HG03520 (cell line): ENCODE data around the gene ARHGAP15.

Experiments used
- ATAC-seq: cut with Tn5 transposase; IDR thresholded peaks from one replicate; pipeline ENCODE4 v1.9.1; 2021; ENCODE audit warnings: mild to moderate bottlenecking, moderate library complexity; ENCODE audit not compliant: unreplicated experiment

Gene ARHGAP15

DNA sequence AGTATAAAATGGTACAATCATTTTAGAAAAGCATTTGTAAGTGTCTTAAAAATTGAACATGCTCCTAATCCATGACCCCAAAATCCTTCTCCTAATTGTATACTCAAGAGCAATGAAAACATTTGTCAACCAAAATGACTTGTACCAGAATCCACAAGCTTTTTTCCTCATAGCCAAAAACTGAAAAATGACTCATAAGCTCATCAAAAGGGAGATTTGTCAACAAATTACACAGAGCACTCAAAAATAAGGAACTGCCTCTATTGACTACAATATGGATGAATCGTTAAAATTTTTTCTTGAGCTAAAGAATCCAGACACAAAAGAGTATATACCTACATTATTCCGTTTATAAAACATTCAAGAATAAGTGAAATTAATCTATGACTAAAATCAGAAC, 544.8 kb downstream of the ARHGAP15 start:
- no peak for ATAC-seq

DNA sequence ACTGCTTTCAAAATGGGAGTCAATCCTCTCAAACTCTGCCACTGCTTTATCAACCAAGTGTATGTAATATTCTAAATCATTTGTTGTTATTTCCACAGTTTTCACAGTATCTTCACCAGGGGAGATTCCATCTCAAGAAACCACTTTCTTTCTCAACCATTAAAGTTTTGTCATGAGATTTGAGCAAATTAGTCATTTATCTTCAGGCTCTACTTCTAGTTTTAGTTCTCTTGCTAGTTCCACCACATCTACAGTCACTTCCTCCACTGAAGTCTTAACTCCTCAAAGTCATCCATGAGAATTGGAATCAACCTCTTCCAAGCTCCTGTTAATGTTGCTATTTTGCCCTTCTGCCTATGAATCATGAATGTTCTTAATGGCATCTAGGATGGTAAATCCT, 545.8 kb downstream of the ARHGAP15 start:
- no peak for ATAC-seq

DNA sequence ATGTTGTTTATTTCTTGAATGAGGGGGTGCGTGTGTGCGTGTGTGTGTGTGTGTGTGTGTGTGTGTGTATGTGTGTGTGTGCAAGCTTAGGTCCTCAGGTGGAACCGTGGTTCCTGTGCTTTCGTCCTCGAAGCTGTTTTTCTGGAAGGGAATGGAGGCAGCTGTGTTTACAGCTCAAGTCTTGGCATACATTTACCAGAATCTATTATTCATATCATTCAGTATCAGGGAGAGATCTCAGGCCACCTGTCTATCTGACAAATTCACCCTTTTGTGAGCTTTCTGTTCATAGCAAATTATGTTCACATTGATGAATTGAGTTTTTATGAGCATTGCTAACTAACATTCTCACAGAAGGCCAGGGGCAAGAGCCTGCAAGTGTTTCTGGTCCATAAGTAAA, 550.4 kb downstream of the ARHGAP15 start:
- no peak for ATAC-seq

DNA sequence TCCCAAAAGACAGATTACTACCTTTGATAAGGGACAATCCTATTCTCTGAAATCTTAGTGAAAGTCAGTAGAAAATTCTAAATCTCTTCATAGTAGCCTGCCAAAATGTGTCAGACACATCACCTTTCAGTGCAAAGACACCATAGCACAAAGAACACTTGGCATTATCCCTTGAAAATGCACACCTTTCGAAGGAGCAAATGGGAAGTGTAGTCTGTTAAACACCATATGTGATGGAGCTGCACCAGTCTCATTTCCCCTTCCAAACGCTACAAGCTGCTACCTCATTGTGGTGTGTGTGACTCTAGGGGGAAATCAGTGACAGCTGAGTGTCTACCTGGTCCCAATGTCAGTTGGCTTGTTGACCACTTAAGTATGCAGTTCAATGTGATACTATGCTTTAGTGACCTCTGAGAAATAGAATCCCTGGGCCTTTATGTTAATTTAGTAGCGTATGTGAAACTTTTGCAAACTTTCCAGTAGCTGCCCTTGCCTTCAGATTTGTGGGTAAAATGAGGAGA, 551.7 kb downstream of the ARHGAP15 start:
- ATAC-seq: no peak

DNA sequence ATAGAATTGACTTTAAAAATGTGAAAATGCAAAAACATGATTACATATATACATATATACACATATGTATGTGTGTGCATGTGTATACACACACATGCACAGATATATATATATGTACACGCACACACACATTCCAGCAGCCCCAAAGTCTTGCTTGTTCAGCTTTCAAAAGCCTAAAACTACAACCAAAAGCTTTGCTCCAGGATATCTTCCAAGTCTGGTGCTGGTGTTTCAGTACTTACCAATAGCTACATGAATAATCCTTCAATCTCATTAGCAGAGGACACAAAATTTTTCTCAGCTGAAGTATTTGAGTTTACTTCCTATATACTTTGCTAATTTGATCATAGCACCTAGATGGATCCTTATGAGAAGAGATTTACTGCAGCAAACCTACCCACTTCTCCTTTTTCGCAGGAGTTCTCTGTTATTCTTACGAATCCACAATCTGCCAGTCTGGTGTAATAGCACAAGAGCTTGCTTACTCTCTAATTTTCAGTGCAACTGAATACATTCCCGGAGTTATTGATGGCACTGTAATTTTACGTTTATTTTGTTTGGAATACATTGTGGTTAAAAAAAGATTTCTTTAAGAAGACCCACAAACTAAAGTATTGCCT, 553.3 kb downstream of the ARHGAP15 start:
- no peak for ATAC-seq

DNA sequence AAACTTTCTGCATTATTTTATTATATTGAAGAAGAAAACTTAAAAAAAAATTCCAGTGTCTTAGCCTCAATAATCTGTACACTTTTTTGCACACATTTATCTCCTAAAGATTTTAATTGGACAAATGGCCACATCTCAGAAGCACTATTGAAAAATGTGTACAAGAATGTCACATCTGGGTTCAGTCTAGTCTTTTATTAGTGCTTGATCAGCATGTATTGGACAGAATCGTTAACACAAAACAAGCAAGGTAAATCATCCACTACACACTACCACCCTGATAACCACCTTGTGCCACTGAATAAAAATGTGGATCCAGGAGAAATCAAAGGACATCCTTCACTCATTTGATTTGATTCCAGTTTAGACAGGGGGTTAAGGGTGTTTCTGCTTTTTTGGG, 554.8 kb downstream of the ARHGAP15 start:
- no peak for ATAC-seq

DNA sequence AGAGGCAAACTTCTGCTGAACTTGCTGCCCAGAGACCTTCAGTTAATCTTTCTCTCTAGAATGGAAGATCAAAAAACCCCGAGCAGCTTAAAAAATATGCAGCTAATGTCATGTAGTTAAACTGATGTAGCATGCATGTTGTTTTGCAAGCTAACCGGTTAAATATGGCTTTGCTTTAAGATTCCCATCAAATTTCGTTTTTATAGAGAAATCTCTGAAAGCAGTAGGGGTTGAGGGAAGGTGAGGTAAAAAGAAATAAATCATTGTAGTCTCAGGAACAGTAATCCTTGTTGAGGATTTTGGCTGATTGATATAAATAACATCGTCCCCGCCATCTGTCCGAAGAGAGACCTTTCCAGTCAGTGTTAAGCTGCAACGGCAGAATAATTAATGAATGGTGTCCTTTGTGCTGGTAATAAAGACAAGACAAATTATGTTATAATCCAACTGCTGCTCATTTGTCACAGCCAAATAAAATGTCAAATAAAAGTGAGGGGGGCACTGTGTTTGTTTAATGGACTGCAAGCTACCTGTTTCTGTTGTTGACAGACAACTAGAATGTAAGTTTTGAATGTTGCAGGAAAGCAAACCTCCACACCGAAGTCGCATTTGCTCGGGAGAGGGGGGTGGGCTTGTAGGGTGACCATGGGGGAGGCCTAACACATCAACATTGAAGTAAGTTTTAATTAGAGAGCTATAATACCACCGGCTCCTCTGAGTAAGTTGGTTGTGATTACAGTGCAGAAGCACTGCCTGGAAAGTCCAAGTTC, 555.5 kb downstream of the ARHGAP15 start:
- no peak for ATAC-seq

DNA sequence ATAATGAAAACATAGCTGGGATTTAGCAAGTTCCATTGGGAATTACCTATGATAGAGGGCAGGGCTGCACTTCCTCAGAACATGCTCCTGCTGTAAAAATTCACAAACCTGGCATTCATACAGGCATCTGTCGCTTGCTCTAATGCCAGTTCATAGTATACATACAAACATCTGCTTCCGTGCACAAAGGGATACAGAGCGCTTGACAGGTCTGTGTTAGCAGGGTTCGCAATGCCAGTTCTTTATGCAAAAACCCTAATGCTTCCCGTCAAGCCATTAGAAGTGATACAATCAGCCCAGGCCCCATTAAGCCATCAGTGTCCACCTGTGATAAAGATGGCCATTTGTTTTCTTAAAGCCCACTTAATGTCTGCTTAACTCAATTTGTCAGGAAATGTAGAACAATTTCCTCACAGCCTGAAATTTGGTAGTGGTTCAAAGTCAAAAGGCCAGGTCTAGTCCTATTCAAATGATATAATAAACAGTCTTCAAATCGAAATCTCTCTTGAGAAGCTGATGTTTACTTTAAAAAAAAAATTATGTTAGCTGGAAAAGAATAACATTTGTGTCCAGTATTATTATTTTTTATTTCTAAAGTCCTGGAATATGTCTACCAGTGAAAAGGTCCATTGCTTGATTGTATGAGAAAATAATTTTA, 556.3 kb downstream of the ARHGAP15 start:
- ATAC-seq: no peak

DNA sequence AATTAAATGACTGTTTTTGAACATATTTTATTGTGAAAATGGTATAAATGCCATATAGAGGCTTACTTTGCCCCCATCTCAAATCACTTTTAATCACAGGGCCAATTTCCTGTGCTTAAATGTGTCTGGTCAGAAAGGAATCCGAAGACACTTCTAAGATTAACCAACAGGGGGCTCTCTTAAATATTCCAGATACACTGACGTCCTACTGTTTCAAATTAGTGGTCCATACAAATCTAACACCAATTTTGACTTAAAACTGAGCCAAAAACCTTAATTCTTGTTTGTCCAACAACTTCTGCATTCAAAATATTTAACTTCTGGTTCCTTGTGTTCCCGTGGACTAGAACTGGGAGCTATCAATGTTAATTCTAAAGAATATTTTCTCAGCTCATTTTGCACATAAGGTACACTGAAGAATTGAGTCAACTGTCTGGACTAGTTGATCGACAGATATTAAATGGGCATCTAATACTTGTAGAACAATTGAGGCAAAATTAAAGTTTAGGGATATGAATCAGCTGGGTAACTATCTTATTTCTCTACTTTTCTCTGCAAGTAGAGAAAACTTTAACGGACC, 557.5 kb downstream of the ARHGAP15 start:
- no peak for ATAC-seq

DNA sequence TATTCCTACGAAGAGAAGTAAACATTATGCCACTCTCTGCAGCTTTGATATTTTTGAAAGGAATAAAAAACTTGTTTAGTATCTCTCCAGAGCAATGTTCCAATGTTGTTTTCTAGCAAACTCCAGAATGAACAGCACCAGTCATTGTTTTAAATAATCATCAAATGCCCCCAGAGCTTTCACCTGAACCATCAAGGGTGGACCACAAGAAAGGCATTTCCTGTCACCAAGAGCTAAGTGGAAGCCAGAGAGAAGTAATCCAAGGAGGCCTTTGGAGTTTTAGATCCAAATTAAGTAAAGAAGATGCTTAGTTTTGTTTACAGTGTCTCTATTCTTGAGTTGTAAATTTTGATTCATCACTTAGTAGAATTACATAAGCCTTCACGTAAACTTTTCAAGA, 559.0 kb downstream of the ARHGAP15 start:
- ATAC-seq: no peak

DNA sequence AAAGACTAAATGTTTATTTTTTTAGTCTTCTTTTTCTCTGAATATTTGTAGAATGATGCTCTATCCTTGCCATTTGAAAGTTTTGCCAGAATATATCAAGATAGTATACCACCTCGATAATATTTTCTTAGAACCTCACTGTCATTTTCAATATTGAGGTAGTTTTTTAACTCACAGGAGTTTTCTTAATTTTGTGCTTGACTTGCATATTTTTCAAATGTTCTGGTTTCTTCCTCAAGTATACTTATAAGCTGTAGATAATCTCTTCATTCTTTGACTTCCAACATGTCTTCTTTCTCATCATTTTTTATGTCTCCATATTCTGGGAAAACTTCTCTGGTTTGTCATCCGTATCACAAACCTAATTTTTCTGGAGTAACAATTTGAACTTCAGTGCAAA, 559.6 kb downstream of the ARHGAP15 start:
- no peak for ATAC-seq

DNA sequence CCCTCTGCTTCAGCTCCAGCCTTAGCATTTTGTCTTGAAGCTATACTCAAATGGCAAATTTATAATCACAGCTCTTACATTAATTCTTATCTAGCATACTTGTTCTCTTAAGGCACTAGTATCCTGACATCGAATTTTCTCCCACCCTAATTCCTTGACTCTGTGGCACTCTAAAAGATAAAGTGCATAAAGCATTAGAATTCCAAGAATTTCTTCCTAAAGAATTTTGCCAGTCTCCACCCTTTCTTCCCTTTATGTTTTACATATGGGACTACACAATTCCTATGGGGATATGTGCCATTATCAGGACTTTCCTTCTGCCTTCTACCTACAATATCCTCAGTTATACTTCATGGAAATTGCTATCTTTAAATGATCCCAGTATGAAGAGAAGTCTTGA, 560.3 kb downstream of the ARHGAP15 start:
- ATAC-seq: no peak

DNA sequence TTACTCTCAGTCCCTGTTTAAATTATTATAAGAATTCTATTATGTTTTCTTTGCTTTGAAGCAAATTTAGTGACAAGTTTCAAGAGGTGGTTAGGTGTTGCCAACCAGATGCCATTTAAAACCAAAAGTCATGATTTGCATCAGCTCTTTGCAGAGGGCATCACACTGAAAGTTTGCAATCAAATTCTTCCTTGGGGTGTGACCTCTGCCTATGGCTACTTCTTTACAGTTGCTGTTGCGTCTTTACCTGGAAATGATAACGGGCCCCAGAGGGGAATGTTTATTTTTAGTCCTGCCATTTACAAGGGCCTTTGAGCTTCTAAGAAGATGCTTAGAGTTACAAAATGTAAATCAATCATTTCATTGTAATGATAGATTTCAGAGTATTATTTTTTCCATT, 561.0 kb downstream of the ARHGAP15 start:
- ATAC-seq: no peak

DNA sequence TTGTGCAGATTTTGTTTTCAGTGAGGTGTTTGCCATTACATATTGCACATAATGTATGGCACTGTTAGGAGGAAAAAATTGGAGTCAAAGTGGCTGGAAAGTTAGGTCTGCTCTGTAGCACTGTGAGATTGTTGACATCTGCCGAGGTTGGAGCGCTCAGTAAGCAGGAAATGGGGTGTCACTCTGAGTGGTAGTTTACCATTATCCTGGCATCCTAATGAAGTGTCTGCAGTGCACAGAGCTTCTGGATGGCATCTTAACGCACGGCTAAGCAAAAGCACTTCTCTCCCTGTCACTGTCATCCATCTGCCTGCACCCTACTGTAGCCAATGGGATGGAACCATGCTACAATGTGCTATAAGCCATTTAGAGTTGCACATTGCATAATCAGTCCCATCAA, 561.9 kb downstream of the ARHGAP15 start:
- ATAC-seq: no peak

DNA sequence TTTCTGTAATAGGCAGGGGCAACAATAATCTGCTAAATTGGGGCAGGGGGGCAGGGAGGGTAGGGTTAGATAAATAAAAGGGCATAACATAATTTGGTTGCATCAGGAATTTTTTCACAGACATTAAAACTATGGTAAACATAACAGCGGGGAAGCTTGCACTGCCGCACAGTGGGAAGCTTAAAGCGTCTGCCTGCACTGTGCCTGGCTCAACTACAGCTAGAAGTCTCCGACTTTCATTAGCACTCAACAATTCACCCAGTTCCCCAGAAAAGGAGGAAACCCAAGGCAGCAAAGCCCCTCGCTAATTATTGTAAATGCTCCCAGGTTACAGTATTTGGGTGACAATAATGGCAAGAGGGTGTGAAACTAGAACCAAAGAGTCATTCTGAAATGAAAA, 562.9 kb downstream of the ARHGAP15 start:
- ATAC-seq: no peak

DNA sequence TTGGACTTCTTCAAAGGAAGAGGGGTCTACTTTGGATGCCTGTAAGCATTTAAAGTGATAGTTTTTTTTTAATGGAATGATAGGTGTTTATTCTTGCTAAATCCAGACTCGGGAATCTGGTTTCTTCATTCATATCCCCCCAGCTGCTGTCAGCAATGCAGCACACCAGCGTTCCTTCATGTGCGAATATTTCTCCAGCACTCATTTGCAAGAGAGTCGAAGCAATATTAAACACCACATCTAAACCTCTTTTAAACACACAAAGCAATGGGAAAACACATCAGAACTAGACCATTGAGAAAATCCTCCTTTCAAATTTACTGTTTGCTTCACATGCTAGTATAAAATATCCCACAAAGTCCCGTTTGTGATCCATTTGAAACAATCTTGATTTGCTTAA, 563.7 kb downstream of the ARHGAP15 start:
- ATAC-seq: no peak

DNA sequence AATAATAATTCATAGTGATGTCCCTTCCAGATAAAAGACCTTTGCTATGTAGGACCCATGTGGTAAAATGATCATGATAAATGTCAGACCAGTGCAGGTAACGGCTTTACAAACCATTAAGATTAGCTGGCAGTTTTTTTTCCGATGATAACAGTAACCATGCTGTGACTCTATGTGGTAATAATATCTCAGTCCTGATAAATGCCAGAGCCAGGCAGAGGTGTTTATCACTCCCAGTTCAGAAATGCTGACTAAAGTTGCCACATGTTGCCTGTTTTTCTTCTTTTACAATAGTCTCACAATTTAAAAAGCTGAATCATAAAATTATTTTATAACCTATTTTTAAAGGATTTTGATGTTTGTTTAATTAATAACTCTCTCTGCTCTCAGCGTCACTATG, 565.1 kb downstream of the ARHGAP15 start:
- no peak for ATAC-seq

DNA sequence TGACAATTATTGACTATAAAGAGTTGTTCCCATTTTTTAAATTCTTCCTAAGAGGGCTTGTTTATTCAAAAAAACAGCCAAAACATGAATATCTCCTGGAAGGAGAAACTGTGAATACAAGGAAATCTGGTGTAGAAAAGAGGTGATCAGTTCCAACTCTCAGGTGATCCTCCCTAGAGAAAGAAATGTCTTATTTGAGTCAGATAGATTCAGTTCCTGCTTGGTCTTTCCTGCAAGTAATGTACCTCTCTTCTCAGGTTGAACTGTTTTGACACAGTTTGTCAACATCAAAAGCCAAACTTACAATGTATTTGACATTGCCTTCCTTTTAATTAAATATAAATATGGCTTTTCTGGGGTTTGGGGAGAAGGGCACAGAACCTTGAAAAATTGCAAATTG, 567.4 kb downstream of the ARHGAP15 start:
- peak; percentile 78 for ATAC-seq

DNA sequence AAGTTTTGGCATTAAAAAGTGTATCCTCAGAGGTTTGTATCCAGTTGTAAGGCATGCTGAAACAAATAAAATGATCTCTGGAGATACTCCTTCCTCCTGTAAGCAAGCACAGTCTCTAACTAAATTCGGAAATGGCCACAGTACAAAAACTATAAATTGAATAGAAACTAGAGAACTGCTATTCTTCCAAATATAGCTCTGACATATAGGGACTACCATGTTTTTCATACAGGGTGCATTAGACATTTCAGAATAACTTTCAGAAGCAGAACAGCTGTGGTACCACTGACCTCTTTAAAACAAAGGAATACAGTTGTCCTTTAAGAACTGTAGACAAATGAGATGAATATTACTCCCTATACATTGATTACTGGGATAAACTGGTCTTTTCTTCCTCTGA, 568.5 kb downstream of the ARHGAP15 start:
- peak; percentile 49 for ATAC-seq

DNA sequence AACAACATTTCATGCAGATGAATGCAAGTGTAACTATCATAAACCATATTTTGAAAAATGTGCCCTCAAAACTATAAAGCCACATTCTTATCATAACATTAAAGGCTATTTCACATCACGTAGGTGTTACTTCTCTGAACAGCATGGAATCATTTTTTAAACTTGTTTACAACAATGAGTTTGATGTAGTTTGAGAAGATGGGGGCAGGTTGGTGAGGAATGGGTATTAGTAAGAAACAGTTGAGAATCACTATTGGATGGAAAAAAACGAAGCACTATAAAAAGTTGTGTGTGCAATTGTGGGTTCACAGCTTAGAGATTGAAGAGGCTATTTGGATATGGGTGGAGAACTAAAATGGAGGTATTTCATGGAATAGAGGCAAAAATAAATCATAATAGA, 569.1 kb downstream of the ARHGAP15 start:
- ATAC-seq: no peak

DNA sequence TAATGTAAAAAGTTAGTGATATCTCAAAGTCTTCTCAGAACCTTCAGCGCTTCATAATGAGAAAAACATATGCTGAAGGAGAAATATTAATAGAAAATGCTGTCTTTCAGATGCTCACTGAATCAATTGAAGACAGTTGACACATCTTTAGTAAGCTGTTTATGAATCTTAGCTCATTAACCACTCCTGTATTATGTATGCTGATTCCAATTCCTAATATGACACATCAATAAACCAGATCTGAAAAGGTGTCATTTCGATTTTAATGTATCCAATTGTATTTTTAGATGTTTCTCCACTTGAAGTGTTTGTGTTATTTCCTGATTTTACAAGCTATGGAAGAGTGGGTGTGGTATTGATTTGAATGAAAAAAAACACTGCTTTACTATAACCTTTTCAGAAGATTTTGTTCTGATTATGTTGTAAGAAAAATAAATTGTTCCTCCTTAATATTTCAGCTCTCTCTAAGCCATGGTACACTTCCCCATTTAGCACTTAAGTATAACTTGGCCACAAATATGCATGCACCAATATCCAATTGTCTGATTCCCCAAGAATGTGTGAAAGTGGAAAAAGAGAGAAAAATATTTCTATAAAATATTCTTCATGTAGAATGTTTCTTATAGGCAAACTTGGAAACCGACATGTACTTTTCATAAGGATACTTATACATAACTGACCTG, 569.8 kb downstream of the ARHGAP15 start:
- ATAC-seq: peak; percentile 38
